HepG2 (cell line): Measurements from ENCODE around the gene SMIM29. TPM values are rescaled to one million over a fixed set of nuclear protein-coding genes. Genes with fewer than 3 reads are reported as not detected.
A peak's percentile ranks its signal among the peaks of the same experiment; 100 is the strongest.

ENCODE experiments used
- AKNA ChIP-seq: sonication (generic); formaldehyde crosslinking; IDR thresholded peaks from 2 replicates; pipeline ENCODE4 v1.4.0; 2020; ENCODE audit warnings: missing genetic modification reagents, borderline replicate concordance
- CHD4 ChIP-seq: fragments of 200-600 bp; sonication (generic); IDR thresholded peaks from 2 replicates; pipeline ENCODE4 v1.7.0; 2017; ENCODE audit warnings: mild to moderate bottlenecking, low read length, borderline replicate concordance
- CREB1 ChIP-seq, 2 experiments: fragments of 450-650 bp in 1 of 2; IDR thresholded peaks; 2 replicates each; pipeline ENCODE4 v1.6.1; 2016 to 2017; ENCODE audit warnings: control low read depth in 1 of 2, mild to moderate bottlenecking in 1 of 2, missing compliant biosample characterization in 1 of 2, missing genetic modification characterization in 1 of 2
- ELF1 ChIP-seq: sonication (generic); formaldehyde crosslinking; IDR thresholded peaks from 2 replicates; pipeline ENCODE4 v1.4.0; 2020; ENCODE audit warnings: missing genetic modification reagents
- HCFC1 ChIP-seq: fragments of 150-350 bp; IDR thresholded peaks from 2 replicates; pipeline ENCODE4 v1.6.1; 2014; ENCODE audit warnings: low read depth, low read length
- HIC2 ChIP-seq: sonication (generic); formaldehyde crosslinking; IDR thresholded peaks from 2 replicates; pipeline ENCODE4 v1.9.0; 2022; ENCODE audit warnings: low read depth, missing genetic modification reagents
- HNRNPK ChIP-seq: fragments of 200-400 bp; formaldehyde crosslinking; IDR thresholded peaks from 2 replicates; pipeline ENCODE4 v1.6.1; 2018; ENCODE audit warnings: low read length, low read depth, moderate library complexity, mild to moderate bottlenecking; ENCODE audit not compliant: poor library complexity, severe bottlenecking
- KAT7 ChIP-seq: IDR thresholded peaks from 2 replicates; pipeline ENCODE4 v1.6.1; 2018; ENCODE audit warnings: borderline replicate concordance, missing compliant biosample characterization
- MLX ChIP-seq: IDR thresholded peaks from 2 replicates; pipeline ENCODE4 v1.6.1; 2016
- TARDBP ChIP-seq: sonication (generic); formaldehyde crosslinking; IDR thresholded peaks from 2 replicates; pipeline ENCODE4 v1.8.0; 2022; ENCODE audit warnings: mild to moderate bottlenecking, missing genetic modification reagents
- ZBTB25 ChIP-seq: IDR thresholded peaks from 2 replicates; pipeline ENCODE4 v1.6.1; 2018; ENCODE audit warnings: missing genetic modification reagents
- ZNF18 ChIP-seq: sonication (generic); formaldehyde crosslinking; IDR thresholded peaks from 2 replicates; pipeline ENCODE4 v1.8.0; 2022; ENCODE audit warnings: mild to moderate bottlenecking, missing genetic modification reagents; ENCODE audit not compliant: insufficient replicate concordance
- ZNF343 ChIP-seq: sonication (generic); formaldehyde crosslinking; IDR thresholded peaks from 2 replicates; pipeline ENCODE4 v1.4.0; 2020; ENCODE audit warnings: mild to moderate bottlenecking, missing genetic modification reagents
- ZNF549 ChIP-seq: sonication (generic); formaldehyde crosslinking; IDR thresholded peaks from 2 replicates; pipeline ENCODE4 v1.5.0; 2020; ENCODE audit warnings: missing genetic modification reagents
- ZNF614 ChIP-seq: IDR thresholded peaks from 2 replicates; pipeline ENCODE4 v1.6.1; 2018; ENCODE audit warnings: missing biosample characterization, missing genetic modification reagents, inconsistent platforms, borderline replicate concordance
- ZNF703 ChIP-seq: sonication (generic); formaldehyde crosslinking; IDR thresholded peaks from 2 replicates; pipeline ENCODE4 v1.5.1; 2020; ENCODE audit warnings: missing genetic modification reagents, mild to moderate bottlenecking, moderate library complexity, borderline replicate concordance
- ZNF75D ChIP-seq: sonication (generic); formaldehyde crosslinking; IDR thresholded peaks from 2 replicates; pipeline ENCODE4 v1.8.1; 2023; ENCODE audit warnings: missing genetic modification reagents, mild to moderate bottlenecking, borderline replicate concordance
- polyA plus RNA-seq, 8 experiments: library from polyadenylated mRNA; depleted of rRNA in 3 of 8; stranded (reverse) in 7 of 8; unstranded in 1 of 8; fragments of >200 nt; fragmentation: Illumina TruSeq in 4 of 8; extraction: Trizol in 4 of 8; gene quantifications; 2 replicates each; pipeline versions ENCODE4 v1.2.1 to v1.2.3, GENCODE V29; 2011 to 2016; ENCODE audit warnings: low read depth in 4 of 8, missing spikeins in 1 of 8, mixed read lengths in 1 of 8; ENCODE audit not compliant: insufficient read depth in 1 of 8
- total RNA-seq, 5 experiments: library from RNA; depleted of rRNA; stranded (reverse); fragments of >200 nt; fragmentation: Illumina TruSeq; extraction: Trizol; gene quantifications; 2 replicates each; pipeline ENCODE4 v1.2.3, GENCODE V29; 2016; ENCODE audit warnings: low read depth in 1 of 5

The SMIM29 gene
- total and polyA plus RNA-seq, 2 of the 13 experiments (the other 11 are each of a cell fraction or from before 2014, with no cell fraction given): 8.8 to 15.3 TPM

GRCh38 chr6:34248727-34249468, at the start of gene SMIM29 (continued):
- TF ChIP-seq ZNF18 (CRISPR knock-in tag): peak; percentile 76
- no peak; the same call in none of the 2 replicates for TF ChIP-seq ZNF343
- peak; percentile 55; the same call in 1 of the 2 replicates for TF ChIP-seq CREB1 (IDR thresholded peaks at IDR 0.05)
- no peak for TF ChIP-seq CREB1 (CRISPR knock-in tag; IDR thresholded peaks at IDR 0.05)
- TF ChIP-seq MLX: peak; percentile 91
- no peak; the same call in 1 of the 2 replicates for TF ChIP-seq HCFC1
- no peak for TF ChIP-seq AKNA (CRISPR knock-in tag)
- TF ChIP-seq ZNF703 (CRISPR knock-in tag): peak; percentile 75; the same call in 1 of the 2 replicates
- TF ChIP-seq ZNF614 (CRISPR knock-in tag): peak; percentile 29; the same call in 1 of the 2 replicates
- 0 out of 2 replicates have a peak, but pooled peaks have one; percentile 38 for TF ChIP-seq CHD4
- TF ChIP-seq HNRNPK: peak; percentile 86
- no peak; the same call in 1 of the 2 replicates for TF ChIP-seq HIC2
- TF ChIP-seq ELF1 (CRISPR knock-in tag): peak; percentile 89
- no peak for TF ChIP-seq ZNF75D
- peak; percentile 71; the same call in 1 of the 2 replicates for TF ChIP-seq KAT7 (CRISPR knock-in tag)
- peak; percentile 65 for TF ChIP-seq ZBTB25 (CRISPR knock-in tag)
- TF ChIP-seq TARDBP (CRISPR knock-in tag): peak; percentile 23; the same call in 1 of the 2 replicates
- no peak for TF ChIP-seq ZNF549
